NT2/D1 (cell line): ENCODE measurements around the gene WDFY3.

Source experiments
- SUZ12 ChIP-seq: IDR thresholded peaks from 2 replicates; pipeline ENCODE4 v1.6.1; 2011; ENCODE audit not compliant: insufficient read length, insufficient read depth; ENCODE audit errors: extremely low read depth
- ZNF274 ChIP-seq: IDR thresholded peaks from 2 replicates; pipeline ENCODE4 v1.6.1; 2011; ENCODE audit warnings: mild to moderate bottlenecking, low read depth, low read length

DNA sequence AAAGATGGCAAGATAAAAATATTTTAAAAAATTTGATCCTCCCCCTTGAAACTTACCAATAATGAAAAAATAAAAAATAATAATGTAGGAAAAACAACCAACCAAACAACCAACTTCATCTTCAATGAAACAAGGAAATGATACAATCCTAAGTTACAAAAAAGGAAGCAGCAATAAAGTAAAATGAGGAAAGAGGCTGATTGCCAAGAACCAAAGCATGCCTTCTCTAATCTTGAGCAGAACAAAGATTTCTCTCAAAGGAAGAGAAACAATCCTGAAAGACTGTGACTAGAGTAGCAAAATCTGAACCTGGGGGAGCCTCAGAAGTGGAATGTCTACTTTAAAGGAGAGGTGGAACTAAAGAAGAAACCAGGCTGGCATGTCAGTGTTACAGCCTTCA, 10.9 kb upstream of the WDFY3 start:
- no peak for TF ChIP-seq SUZ12
- TF ChIP-seq ZNF274 = no peak
